T-cell (primary cell): ENCODE measurements around the gene VWF. TPM values are rescaled to one million over a fixed set of nuclear protein-coding genes. Genes with fewer than 3 reads are reported as not detected.
"Not testable (repeated sequence)": the region's sequence is repeated elsewhere in the genome, so short reads cannot be mapped to it uniquely, and the experiment has no call there.

ENCODE experiments used
- ATAC-seq, 4 experiments: fragments of 200-7000 bp in 3 of 4; fragments of 150-1000 bp in 1 of 4; cut with Tn5 transposase; replicated peaks in 1 of 4; 1 replicate in 3 of 4; 2 replicates in 1 of 4; pipeline ENCODE4 v1.10.0; 2021; ENCODE audit warnings: moderate library complexity in 3 of 4, mild to moderate bottlenecking in 2 of 4, moderate number of reproducible peaks in 1 of 4
- CTCF ChIA-PET, 2 donors: fragments of 300-600 bp; sonication (Branson Sonifier 250); formaldehyde crosslinking; loops; one replicate each; lab custom pipeline; 2022; ENCODE audit warnings: antibody characterized with exemption in 2 of 2; lab: Charles Lee
- POLR2A ChIA-PET, 2 donors: fragments of 300-600 bp; sonication (Branson Sonifier 250); formaldehyde crosslinking; loops; one replicate each; lab custom pipeline; 2022; ENCODE audit warnings: antibody characterized with exemption in 2 of 2; lab: Charles Lee
- DNase-seq, 35 experiments: peaks; one replicate each; pipeline versions ENCODE4 v3.0.0 to v3.0.0-alpha.2; 2013 to 2023
- H3K27ac ChIP-seq: one replicate; pipeline ENCODE4 v1.5.1; 2013; ENCODE audit warnings: low read length
- H3K27me3 ChIP-seq, 2 experiments: replicated peaks in 1 of 2; 1 replicate in 1 of 2; 2 replicates in 1 of 2; pipeline versions ENCODE4 v1.6.1 to v1.7.0; 2013; ENCODE audit warnings: low read length in 1 of 2, mixed read lengths in 1 of 2; ENCODE audit not compliant: control insufficient read depth in 2 of 2, insufficient read depth in 2 of 2; ENCODE audit errors: extremely low read depth in 1 of 2
- H3K36me3 ChIP-seq, 2 donors: 1 replicate in 1 of 2; 2 replicates in 1 of 2; pipeline versions ENCODE4 v1.6.1 to v1.7.0; 2013; ENCODE audit warnings: low read length in 1 of 2; ENCODE audit not compliant: control insufficient read depth in 2 of 2, insufficient read depth in 1 of 2; ENCODE audit errors: extremely low read depth in 1 of 2
- H3K4me1 ChIP-seq, 2 experiments: 1 replicate in 1 of 2; 2 replicates in 1 of 2; pipeline versions ENCODE4 v1.6.1 to v1.7.0; 2013; ENCODE audit warnings: low read length in 2 of 2, mixed read lengths in 1 of 2; ENCODE audit not compliant: insufficient read depth in 2 of 2, control insufficient read depth in 1 of 2; ENCODE audit errors: extremely low read depth in 1 of 2
- H3K4me3 ChIP-seq, 2 donors: 1 replicate in 1 of 2; 2 replicates in 1 of 2; pipeline versions ENCODE4 v1.5.1 to v1.7.0; 2013; ENCODE audit warnings: mild to moderate bottlenecking in 2 of 2, low read length in 1 of 2, moderate library complexity in 1 of 2; ENCODE audit not compliant: control insufficient read depth in 1 of 2; ENCODE audit errors: extremely low read depth in 1 of 2
- H3K9me3 ChIP-seq: 2 replicates; pipeline ENCODE4 v1.7.0; 2013
- H3K27ac Mint-ChIP-seq, 2 donors: one replicate each; pipeline ENCODE4 v1.8.0; 2020 to 2021; ENCODE audit warnings: mild to moderate bottlenecking in 2 of 2, mixed read lengths in 2 of 2
- H3K27me3 Mint-ChIP-seq, 2 donors: one replicate each; pipeline ENCODE4 v1.8.0; 2021 to 2022; ENCODE audit warnings: mixed read lengths in 2 of 2
- H3K36me3 Mint-ChIP-seq: one replicate; pipeline ENCODE4 v1.8.0; 2021; ENCODE audit warnings: mixed read lengths
- H3K4me1 Mint-ChIP-seq, 3 donors: one replicate each; pipeline ENCODE4 v1.8.0; 2020 to 2022; ENCODE audit warnings: mixed read lengths in 3 of 3, mild to moderate bottlenecking in 1 of 3
- H3K4me3 Mint-ChIP-seq, 3 donors: one replicate each; pipeline ENCODE4 v1.8.0; 2020 to 2022; ENCODE audit warnings: mild to moderate bottlenecking in 3 of 3, mixed read lengths in 3 of 3, moderate library complexity in 3 of 3
- H3K9me3 Mint-ChIP-seq, 3 donors: one replicate each; pipeline ENCODE4 v1.8.0; 2020 to 2022; ENCODE audit warnings: mixed read lengths in 3 of 3
- WGBS: methylation state at CpG from one replicate; pipeline ENCODE4 v1.1.5; 2013; ENCODE audit warnings: missing lambda C conversion rate; ENCODE audit not compliant: insufficient coverage; 5-methylcytosine and 5-hydroxymethylcytosine counted together
- total RNA-seq, 35 experiments: library from RNA in 6 of 35; stranded (reverse) in 6 of 35; fragments of 120-200 nt in 1 of 35; gene quantifications; one replicate each; pipeline versions ENCODE4 v1.2.1 to v1.2.4 and lab custom pipeline; 2013 to 2026

VWF gene
- total RNA-seq, 5 donors from 2014 or later (not counting 1 experiment from before 2014, with no cell fraction given): 0.13 to 0.90 (median 0.74) TPM; not detected in 1

DNA sequence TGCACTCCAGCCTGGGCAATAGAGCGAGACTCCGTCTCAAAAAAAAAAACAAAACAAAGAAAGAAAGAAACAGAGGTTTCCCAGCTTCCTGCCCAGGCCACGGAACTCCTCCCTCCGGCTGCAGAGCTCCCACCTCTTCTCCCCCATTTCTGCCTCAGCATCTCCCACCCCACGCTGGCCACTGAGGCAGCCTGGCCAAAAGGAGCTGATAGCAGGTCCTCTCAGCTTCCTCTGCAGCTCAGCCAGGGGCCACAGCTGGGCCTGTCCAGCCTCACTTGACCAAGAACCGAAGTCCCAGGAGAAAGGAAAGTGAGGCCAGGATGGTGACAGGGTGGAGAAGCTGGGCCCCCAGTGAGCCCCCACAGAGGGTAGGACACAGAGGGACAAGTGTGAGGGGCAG lies 42.3 kb upstream of the VWF start:
- H3K9me3 Mint-ChIP-seq: no peaks in the 10 kb centered on the region
- peaks cover 7 to 28% of the 10 kb centered on the region in 2 experiments for H3K4me1 ChIP-seq
- H3K27me3 Mint-ChIP-seq: peaks cover 0 to 5% of the 10 kb centered on the region in 2 donors
- 73% methylated on average over 5 of the region's 6 CpGs for WGBS
- ATAC-seq: no peak
- H3K4me3 Mint-ChIP-seq: no peak overlapping the region
- peaks cover 29 to 37% (median 30%) of the 10 kb centered on the region in 3 donors for H3K4me1 Mint-ChIP-seq
- CTCF ChIA-PET: no interaction called here
- no peak for DNase-seq
- no peak overlapping the region for H3K27ac Mint-ChIP-seq
- H3K27me3 ChIP-seq: peaks cover 0 to 13% of the 10 kb centered on the region in 2 experiments
- H3K27ac ChIP-seq: peak overlapping the region; percentile 18
- POLR2A ChIA-PET: interaction anchor here in 1 of 2 donors (0.7 kb wide), 1 partner anchor 116 kb away, joined by 3 read pairs; no protein-coding TSS in a partner anchor
- H3K36me3 Mint-ChIP-seq: no peaks in the 10 kb centered on the region
- no peaks in the 10 kb centered on the region for H3K9me3 ChIP-seq
- no peaks in the 10 kb centered on the region for H3K36me3 ChIP-seq
- H3K4me3 ChIP-seq: no peak overlapping the region

GRCh38 chr12:6165395-6165794 lies 40.9 kb upstream of the VWF start:
- Histone ChIP-seq H3K27me3 (peaks cover 0 to 8% of the 10 kb centered on the region in 2 experiments), H3K4me3 (no peak overlapping the region), H3K27ac (no peak overlapping the region), H3K9me3 (no peaks in the 10 kb centered on the region), H3K4me1 (peaks cover 7 to 28% of the 10 kb centered on the region in 2 experiments), H3K36me3 (no peaks in the 10 kb centered on the region)
- no peak for DNase-seq
- no peak overlapping the region for H3K4me3 Mint-ChIP-seq
- POLR2A ChIA-PET: interaction anchor here in 1 of 2 donors (0.8 kb wide), 1 partner anchor 15 kb away, joined by 3 read pairs; no protein-coding TSS in a partner anchor
- peaks cover 29 to 37% (median 30%) of the 10 kb centered on the region in 3 donors for H3K4me1 Mint-ChIP-seq
- H3K27ac Mint-ChIP-seq: no peak overlapping the region
- CTCF ChIA-PET: no interaction called here
- no peaks in the 10 kb centered on the region for H3K9me3 Mint-ChIP-seq
- WGBS: 68% methylated on average over 2 of the region's 2 CpGs
- no peaks in the 10 kb centered on the region for H3K36me3 Mint-ChIP-seq
- no peak for ATAC-seq
- H3K27me3 Mint-ChIP-seq: peaks cover 0 to 4% of the 10 kb centered on the region in 2 donors

- H3K36me3 ChIP-seq: no peaks in the 10 kb centered on the region
- H3K27me3 ChIP-seq: peaks cover 0 to 7% of the 10 kb centered on the region in 2 experiments
- WGBS: 81% methylated on average over 2 of the region's 8 CpGs
- H3K27ac ChIP-seq: no peak overlapping the region
- no peak overlapping the region for H3K4me3 ChIP-seq
- DNase-seq (no peak), ATAC-seq (no peak)
- Mint-ChIP-seq H3K4me3 (no peak overlapping the region), H3K9me3 (no peaks in the 10 kb centered on the region), H3K4me1 (peaks cover 20 to 29% (median 24%) of the 10 kb centered on the region in 3 donors), H3K27me3 (peaks cover 0 to 5% of the 10 kb centered on the region in 2 donors), H3K36me3 (no peaks in the 10 kb centered on the region), H3K27ac (no peak overlapping the region)
- no peaks in the 10 kb centered on the region for H3K9me3 ChIP-seq
- ChIA-PET CTCF (interaction anchor here in 1 of 2 donors (0.6 kb wide), 1 partner anchor 102 kb away, joined by 3 read pairs; no protein-coding TSS in a partner anchor), POLR2A (no interaction called here)
- peaks cover 1 to 20% of the 10 kb centered on the region in 2 experiments for H3K4me1 ChIP-seq
These were observed 39.1 kb upstream of the VWF start for GRCh38 chr12:6163416-6164060.

DNA sequence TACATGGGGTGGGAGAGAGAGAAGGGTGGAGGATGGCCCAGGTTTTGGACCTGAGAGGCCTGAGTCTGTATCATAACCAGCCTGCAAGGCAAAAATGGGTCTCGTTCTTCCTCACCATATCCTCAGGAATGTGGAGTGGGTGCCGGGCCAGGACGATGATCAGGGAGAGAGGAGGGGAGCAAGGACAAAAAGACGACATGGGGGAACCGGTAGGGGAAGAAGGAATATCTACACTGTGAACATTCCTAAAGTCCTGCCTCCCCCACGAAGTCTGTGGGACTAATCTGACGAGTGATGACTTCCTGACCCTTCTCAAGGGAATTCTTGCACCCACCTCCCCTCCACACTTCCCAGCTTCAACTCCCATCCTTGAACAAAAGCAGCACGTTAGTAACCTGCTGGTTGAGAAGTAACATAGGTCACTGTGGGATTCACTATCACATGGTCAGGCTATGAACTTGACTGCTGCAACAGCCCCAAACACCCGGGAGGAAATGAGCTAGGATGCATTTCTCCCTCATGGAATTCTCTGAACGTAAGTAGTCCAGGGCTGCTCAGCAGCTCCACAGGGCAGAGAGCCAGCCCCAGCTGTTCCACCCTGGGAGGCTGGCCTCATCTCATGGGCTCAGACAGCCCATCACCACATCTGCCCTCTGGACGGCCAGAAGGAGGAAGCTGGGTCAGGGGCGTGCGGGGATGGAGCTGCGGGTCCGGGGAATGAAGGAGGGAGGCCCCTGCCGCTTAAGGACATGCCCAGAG lies 36.8 kb upstream of the VWF start:
- Mint-ChIP-seq H3K4me3 (no peak overlapping the region), H3K9me3 (no peaks in the 10 kb centered on the region), H3K27ac (no peak overlapping the region), H3K27me3 (peaks cover 0 to 4% of the 10 kb centered on the region in 2 donors), H3K36me3 (no peaks in the 10 kb centered on the region), H3K4me1 (peaks cover 5 to 10% (median 6%) of the 10 kb centered on the region in 3 donors)
- POLR2A ChIA-PET: no interaction called here
- Histone ChIP-seq H3K36me3 (no peaks in the 10 kb centered on the region), H3K9me3 (no peaks in the 10 kb centered on the region), H3K27me3 (peaks cover 0 to 3% of the 10 kb centered on the region in 2 experiments), H3K27ac (no peak overlapping the region), H3K4me1 (no peaks in the 10 kb centered on the region), H3K4me3 (no peak overlapping the region)
- no peak for ATAC-seq
- CTCF ChIA-PET: interaction anchor here (0.6 to 1.0 kb wide), 2 partner anchors 20 to 166 kb away, joined by 3 read pairs; no protein-coding TSS in a partner anchor
- no peak for DNase-seq
- 79% methylated on average over 3 of the region's 16 CpGs for WGBS

DNA sequence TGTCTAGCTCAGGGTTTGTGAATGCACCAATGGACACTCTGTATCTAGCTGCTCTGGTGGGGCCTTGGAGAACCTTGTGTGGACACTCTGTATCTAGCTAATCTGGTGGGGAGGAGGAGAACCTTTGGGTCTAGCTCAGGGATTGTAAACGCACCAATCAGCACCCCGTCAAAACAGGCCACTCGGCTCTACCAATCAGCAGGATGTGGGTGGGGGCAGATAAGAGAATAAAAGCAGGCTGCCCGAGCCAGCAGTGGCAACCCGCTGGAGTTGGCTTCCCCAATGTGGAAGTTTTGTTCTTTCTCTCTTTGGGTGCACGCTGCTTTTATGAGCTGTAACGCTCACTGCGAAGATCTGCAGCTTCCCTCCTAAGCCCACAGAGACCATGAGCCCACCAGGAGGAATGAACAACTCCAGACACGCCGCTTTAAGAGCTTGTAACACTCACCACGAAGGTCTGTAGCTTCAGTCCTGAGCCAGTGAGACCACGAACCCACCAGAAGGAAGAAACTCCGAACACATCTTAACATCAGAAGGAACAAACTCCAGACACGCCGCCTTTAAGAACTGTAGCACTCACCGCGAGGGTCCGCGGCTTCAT lies 35.7 kb upstream of the VWF start:
- DNase-seq, H3K4me1 ChIP-seq, H3K27me3 ChIP-seq, H3K36me3 ChIP-seq, H3K4me3 ChIP-seq, POLR2A ChIA-PET, H3K4me1 Mint-ChIP-seq, H3K9me3 Mint-ChIP-seq, H3K27ac ChIP-seq, ATAC-seq, H3K9me3 ChIP-seq, H3K36me3 Mint-ChIP-seq, H3K4me3 Mint-ChIP-seq, H3K27me3 Mint-ChIP-seq: not testable (repeated sequence)
- CTCF ChIA-PET: interaction anchor here in 1 of 2 donors (1.0 kb wide), 1 partner anchor 19 kb away, joined by 3 read pairs; no protein-coding TSS in a partner anchor
- H3K27ac Mint-ChIP-seq: peak overlapping the region in 1 of 2 donors; percentile 39
- 60% methylated on average over 12 of the region's 19 CpGs for WGBS
